Measurements from ENCODE around the gene MTTP.
"Not testable (repeated sequence)": the region's sequence is repeated elsewhere in the genome, so short reads cannot be mapped to it uniquely, and the experiment has no call there.

The MTTP gene

GRCh38 chr4:99574530-99575324, at the start of gene MTTP:
MTTP (plus strand) TSS chr4:99574824; CDS start chr4:99574910, 86 bp downstream.
- DNase-seq: no peak

DNA sequence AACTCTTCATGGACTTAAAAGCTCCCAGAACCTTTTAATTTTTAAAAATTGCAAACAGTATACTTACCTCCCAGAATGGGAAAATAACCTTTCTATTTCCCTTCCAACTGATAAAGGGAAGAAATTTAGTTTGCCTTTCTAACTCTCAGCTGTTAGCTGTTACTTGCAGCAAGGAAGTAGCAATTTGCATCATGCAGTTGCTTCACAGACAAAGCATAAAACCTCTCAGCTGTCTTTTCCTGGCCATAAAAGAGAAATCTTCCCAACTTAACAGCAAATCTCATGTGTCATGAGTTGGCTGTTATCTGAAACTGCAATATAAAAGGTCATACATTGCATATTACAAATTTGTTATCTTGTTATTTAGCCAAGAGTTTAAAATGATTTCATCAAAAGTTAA, 45.4 kb upstream of the MTTP start:
- no peak for DNase-seq

GRCh38 chr4:99529956-99530355, 44.7 kb upstream of the MTTP start:
- DNase-seq: no peak

GRCh38 chr4:99534699-99535098, 39.9 kb upstream of the MTTP start:
- not testable (repeated sequence) for DNase-seq

DNA sequence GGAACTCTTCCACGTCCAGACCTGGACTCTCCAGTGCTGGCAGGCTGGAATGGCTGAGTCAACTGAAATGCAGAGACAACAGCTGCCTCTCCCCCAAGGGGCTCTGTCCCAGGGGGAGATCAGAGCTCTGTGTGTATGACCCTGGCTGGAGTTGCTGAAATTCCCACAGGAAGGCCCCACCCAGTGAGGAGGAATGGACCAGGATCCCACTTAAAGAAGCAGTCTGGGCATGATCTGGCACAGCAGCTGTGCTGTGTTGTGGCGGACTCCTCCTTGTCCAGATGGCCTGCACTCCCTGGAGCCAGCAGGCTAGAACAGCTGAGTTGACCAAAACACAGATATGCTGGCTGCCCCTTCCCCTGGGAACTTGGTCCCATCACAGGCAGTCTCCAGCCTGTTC, 38.4 kb upstream of the MTTP start:
- DNase-seq: no peak

GRCh38 chr4:99536848-99537247, 37.8 kb upstream of the MTTP start:
- no peak for DNase-seq

GRCh38 chr4:99537674-99538073, 37.0 kb upstream of the MTTP start:
- DNase-seq: no peak

DNA sequence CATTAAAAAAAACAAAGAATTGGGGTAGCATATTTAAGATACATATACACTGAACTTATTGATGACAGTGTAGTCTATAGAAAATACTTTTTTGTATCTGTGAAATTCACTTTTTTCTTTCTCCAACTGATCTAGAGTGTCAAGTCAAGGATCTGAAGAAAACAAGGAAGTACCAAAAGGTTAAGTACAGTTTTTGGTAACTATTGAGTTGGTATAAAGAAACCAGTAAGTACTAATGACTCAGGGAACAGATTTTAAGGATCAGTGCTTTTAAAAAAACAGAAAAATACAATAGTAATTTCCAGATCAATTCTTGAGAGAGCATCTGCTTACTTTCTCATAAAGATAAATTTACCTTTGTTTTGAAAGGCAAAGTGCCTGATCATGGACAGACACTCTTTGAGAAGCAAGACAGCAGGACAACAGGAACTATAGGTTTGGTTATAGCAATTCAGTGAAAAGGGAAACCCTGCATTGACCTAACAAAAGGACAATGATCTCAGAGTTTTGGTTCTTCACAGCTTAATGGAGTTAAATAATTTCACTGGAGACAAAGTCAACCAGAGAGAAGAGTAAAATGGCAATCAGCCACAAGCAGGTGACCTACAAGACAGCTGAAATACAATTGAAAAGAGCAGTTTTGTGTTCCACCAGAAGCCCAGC, 34.2 kb upstream of the MTTP start:
- no peak for DNase-seq

DNA sequence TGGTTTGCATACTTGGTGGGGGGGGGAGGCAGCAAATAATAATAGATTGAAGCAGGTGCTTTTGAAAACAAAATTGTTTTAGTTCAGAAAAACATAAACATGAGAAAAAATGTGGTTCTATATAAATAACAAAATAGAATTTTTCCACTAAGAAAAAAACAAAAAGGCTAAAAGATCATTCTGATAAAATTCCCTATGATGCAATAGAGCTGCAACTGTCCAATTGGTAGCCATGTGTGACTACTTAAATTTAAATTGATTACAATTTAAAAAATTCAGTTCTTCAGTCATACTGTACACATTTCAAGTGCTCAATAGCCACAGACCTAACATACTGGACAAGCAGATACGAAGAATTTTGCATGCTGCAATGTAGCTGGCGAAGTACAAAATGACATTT, 21.8 kb upstream of the MTTP start:
- no peak for DNase-seq

- DNase-seq: peak; percentile 73
Measured at GRCh38 chr4:99563310-99564186, 11.1 kb upstream of the MTTP start, which contains the start of gene TRMT10A. TRMT10A (minus strand) TSS chr4:99564039; CDS start chr4:99559338, 4,701 bp downstream.

GRCh38 chr4:99564921-99565320, 9.7 kb upstream of the MTTP start:
- DNase-seq: no peak

DNA sequence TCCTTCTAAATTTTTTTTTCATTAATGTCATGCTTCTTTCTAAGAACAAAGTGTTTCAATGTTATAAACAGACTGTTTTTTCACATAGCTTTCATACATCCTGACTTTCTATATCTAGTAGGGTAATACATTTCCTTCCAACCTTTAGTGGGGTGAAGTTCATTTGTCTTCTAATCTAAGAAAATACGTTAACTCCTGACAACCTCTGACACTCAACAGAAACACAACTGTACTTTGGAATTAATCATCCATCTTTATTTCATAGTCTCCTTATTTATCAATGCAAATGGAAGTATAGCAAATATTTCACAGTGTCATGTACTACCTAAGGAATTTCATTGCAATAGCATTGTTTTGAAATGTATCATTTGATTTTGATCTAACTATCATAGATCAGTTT, 2.7 kb upstream of the MTTP start:
- no peak for DNase-seq

- no peak for DNase-seq
Measured at GRCh38 chr4:99572527-99573240, 1.9 kb upstream of the MTTP start.

DNA sequence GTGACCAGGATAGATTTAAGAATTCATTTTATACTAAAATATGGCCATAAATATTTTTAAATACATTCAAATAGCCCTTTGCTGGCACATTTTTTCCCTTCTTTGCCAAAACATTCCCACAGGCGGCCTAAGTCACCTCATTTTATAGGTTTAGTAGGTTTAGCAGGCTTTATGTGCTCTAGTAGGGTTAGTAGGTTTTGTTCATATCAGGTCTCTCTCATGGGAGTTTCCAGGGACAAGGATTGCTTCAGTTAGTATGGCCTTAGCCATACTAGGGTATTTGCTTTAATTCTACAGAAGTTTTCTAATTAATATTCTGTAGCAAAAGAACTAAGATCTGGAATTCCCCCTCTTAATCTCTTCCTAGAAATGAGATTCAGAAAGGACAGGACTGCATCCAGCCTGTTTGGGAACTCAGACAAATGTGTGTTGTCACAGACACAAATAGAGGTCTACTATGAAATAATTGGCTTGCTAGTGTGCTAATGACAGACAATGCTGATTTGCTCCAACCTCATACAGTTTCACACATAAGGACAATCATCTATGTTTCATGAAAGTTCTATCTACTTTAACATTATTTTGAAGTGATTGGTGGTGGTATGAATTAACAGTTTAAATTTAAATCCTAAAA, 772 bp upstream of the MTTP start:
- no peak for DNase-seq

GRCh38 chr4:99578714-99579113, 4.1 kb downstream of the MTTP start:
- DNase-seq: no peak

DNA sequence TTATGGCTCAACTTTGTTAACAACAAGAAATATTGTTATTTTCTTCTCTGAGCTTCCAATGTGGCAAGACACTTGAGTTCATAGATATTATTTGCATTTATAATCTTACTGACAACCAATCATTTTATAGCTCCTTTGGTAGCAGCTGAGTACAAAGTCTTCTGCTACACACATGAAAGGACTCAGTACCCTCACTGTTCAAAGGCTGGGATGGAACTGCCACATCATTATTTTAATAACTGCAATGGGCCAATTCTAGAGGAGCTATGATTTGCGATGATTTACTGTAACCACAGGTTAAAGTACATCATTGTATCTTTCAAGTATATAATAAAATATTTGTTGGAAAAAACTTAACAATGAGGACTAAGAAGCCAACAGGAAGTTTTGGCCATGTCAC, 10.9 kb downstream of the MTTP start:
- DNase-seq: no peak

- no peak for DNase-seq
Measured at GRCh38 chr4:99586322-99586721, 11.7 kb downstream of the MTTP start.

GRCh38 chr4:99586797-99587196, 12.2 kb downstream of the MTTP start:
- DNase-seq: no peak

DNA sequence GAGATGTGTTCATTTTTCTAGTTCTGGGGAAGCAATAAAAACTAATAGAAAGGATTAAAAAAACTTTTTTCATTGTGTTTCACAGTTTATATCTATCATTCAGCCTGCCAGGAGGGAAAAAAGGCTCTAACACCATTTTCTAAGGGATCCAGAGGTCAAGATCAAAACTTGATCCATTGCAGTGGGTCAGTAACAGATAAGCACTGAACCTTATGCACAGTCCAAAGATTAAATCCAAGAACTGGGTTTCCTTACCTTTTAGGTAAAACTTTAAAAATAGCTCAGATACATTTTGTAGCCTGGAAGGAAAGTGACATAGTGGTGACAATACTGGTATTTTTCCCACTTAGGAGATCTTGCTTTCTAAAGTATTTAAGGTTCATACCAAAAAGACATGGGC, 12.7 kb downstream of the MTTP start:
- DNase-seq: no peak

GRCh38 chr4:99587803-99588202, 13.2 kb downstream of the MTTP start:
- no peak for DNase-seq

DNA sequence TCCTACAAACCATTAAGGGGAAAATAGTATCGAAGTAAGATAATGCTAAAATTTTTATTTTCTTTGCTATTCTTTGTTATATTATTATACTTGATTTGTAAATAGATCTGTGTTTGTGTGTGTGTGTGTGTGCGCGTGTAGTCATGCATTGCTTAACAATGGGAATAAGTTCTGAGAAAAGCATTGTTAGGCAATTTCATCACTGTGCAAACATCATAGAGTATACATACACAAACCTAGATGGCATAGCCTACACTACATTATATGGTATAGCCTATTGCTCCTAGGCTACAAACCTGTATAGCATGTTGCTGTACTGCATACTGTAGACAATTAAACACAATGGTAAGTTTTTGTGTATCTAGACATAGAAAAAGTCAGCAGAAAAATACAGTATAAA, 17.1 kb downstream of the MTTP start:
- no peak for DNase-seq
